SKM-1 (cell line): ENCODE data around the gene TP63.
"Not testable (repeated sequence)": the region's sequence is repeated elsewhere in the genome, so short reads cannot be mapped to it uniquely, and the experiment has no call there.

ENCODE experiments used
- DNase-seq: peaks from one replicate; lab custom pipeline; 2025; ENCODE audit not compliant: unreplicated experiment; lab: John Stamatoyannopoulos, UW

TP63 gene

DNA sequence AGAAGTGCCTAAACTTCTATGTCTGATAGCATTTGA is at the start of gene TP63:
Gene TP63, plus strand, starts transcription at position 17 of the 36 bp plus-strand sequence. CDS start 127 bp downstream, outside the sequence.
- DNase-seq = no peak

DNA sequence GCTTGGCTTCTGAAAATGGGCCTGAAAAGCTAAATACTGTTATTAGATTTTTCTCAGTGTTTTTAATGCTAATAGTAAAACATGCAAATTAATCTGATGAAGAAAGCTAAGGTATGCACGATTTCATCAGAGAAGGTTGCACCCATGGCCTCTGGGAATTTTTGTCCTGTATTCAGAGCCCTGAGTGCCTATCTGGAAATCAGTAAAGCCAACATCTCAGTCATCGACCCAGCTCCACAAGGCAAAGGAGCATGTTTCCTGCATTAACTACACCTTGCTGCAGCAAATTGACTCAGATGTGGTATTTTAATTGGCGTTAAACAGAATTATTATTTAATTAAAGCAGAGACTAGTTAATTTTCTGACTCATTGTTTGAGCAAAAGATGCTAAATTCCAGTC is 49.0 kb upstream of the TP63 start:
- DNase-seq = no peak

DNA sequence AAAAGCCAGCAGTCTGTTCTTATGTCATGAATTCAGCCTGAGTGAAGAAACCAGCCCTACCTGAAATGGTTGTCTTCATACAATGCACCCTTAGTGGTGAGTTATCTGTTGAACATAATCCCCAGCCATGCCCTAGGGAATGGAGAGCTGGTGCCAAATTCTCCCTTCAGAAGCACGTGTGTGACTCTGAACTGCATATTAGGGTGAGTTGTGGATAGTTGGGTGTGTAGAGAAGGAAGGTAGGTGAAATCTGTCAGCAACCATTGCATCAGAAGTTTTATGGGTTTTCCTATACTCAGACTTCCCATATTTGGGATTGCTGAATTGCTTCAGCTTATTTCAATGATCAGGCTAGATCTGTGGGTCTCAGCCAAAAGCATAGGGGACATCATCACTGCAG is 46.5 kb upstream of the TP63 start:
- DNase-seq = no peak

DNA sequence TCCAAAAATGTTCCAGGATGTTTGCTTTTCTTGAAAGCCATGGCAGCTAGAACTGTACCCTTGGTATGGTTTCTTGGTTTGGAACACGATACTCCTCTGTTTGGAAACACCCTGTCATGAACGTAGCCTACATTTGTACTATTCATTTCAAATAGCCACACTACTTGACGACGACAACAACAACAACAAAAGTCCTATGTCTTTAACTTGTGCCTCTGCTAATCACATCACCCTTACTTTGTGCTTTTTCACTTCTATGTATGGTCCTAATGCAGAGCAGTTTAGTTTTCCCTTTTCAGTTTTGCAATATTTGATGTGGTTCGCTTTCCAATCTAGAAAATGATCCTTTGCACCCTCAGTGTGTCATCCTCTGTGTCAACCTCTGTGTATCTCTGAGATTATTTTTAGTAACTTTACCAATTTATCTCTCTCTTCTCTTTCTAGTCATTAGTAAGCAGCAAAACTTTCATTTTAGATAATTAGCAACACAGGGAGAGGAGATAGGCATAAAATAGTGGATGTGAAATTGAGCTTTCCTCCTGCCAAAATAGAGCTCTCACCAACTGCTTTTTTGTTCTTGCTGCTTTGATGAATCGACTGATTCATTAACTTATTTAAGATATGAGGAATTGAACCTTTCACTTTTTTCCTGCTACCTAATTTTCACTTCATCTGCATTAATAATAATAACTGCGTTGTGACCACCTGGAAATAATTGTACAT is 44.1 kb upstream of the TP63 start:
- no peak for DNase-seq

DNA sequence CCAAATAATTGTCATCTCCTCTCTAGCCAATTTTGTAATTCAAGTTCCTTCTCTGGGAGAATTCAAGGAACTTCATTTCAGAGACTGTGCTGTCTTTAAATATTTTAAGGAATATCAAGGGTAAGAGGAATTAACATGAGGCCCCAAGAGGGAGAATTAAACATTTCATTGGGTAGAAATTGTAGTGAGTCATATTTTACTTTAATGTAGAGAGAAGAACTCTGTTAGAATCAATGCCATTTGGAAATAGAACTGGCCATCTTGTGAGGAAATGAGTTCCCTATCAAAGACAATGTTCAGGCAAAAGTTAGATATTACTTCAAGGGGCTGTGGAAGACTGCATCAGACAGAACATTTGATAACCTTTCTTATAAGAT is 43.5 kb upstream of the TP63 start:
- DNase-seq = no peak

DNA sequence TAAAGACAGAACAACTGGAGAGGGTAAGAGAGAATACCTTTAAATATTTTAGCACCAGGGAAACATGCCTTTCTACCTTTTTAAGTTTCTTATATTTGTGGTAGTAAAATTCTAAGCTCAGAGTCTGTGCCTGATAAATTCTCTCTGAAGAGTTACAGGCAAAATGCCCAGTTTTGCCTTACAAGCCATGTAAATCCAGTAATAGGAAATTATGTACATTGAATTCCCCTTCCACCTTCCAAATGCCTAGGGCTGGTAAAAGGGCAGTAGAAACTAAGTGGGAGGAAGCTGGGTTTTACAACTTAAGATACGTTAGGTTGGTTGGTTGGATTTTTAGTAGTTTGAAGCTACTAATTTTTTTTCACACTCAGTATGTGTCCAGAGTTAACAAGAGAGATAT is 43.1 kb upstream of the TP63 start:
- DNase-seq = no peak

DNA sequence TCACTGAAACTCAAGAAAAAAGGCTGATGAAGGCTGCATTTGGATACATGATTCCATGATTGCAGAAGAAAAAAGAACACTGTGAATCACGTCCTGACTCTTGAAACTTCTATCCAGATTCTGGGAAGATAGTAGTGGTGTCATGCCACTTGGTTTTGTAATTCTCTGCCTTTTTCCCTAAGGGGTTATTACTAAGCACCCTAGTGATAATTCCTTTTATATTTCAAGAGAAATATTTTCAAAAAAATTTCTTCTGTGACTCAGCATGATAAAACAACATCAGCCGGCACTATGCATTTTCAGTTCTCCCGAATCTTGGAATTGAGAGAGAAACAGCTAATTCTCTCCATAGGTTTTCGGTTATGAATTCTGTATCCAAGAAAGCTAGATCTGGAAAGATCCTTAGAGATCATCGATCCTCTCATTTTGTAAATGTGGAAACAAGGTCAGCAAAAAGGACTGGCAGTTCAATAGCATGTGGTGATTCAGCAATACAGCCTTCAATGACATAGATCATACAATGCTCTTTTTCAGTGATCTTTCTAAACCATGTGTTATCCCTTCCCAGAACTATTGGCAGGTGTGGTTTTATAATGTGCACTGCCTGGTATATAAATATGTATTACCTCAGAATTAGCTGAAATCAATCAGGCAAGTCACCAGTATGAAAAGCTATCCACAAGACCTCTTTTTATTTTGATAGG is 42.6 kb upstream of the TP63 start:
- no peak for DNase-seq

DNA sequence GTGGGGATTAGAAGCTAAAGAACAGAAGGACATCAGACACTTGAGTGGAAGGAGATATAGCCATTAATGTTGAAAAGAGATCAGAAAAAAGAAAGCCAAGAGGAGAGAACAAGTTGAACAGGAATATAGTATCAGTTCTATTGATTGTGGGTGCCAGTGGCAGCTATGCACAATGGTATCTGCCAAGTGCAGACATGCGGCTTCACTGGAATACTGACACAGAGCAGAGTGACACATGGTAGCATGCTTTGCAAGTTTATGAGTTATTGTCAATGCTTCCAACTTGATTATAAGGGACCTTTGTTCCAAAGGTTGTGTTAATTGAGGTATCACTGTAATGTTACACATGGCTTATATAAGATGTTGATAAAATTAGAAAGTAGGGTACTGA is 42.0 kb upstream of the TP63 start:
- no peak for DNase-seq

DNA sequence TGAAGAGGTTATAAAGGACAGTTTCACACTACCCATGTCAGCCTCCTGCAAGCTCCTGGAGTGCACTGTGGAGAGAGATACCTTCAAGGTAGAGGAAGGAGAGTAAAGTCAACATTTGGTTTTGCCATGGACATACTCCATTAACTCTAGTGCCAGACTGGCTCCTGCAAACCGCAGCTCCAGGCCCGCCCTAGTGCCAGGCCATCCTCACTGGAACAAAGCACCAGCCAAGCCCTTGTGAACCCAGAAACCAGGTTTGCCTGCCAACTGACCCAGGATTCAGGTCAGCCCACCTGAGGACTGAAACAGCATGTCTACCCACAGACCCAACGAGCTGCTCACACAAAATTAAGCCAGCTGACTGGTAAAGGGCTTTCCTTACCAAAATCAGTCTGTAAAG is 41.0 kb upstream of the TP63 start:
- DNase-seq = no peak

DNA sequence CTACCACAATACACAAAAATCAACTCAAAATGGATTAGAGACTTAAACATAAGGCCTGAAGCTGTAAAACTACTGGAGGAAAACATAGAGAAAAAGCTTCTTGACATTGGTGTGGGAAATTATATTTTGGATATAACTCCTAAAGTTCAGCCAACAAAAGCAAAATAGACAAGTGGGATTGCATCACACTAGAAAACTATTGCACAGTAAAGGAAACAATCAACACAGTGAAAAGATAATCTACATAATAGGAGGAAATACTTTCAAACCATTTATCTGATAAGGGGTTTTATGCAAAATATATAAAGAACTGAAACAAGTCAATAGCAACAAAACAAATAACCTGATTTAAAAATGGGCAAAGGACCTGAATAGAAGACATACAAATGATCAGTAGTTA is 37.6 kb upstream of the TP63 start:
- no peak for DNase-seq

DNA sequence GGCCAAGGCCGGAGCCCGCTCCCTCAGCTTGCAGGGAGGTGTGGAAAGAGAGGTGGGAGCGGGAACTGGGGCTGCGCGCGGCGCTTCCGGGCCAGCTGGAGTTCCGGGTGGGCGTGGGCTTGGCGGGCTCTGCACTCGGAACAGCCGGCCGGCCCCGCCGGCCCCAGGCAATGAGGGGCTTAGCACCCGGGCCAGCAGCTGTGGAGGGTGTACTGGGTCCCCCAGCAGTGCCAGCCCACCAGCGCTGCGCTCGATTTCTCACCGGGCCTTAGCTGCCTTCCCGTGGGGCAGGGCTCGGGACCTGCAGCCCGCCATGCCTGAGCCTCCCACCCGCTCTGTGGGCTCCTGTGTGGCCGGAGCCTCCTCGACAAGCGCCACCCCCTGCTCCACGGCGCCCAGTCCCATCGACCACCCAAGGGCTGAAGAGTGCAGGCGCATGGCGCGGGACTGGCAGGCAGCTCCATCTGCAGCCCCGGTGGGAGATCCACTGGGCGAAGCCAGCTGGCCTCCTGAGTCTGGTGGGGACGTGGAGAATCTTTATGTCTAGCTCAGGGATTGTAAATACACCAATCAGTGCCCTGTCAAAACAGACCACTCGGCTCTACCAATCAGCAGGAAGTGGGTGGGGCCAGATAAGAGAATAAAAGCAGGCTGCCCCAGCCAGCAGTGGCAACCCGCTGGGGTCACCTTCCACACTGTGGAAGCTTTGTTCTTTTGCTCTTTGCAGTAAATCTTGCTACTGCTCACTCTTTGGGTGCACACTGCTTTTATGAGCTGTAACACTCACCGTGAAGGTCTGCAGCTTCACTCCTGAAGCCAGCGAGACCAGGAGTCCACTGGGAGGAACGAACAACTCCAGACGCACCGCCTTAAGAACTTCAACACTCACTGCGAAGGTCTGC is 34.9 kb upstream of the TP63 start:
- DNase-seq = not testable (repeated sequence)

DNA sequence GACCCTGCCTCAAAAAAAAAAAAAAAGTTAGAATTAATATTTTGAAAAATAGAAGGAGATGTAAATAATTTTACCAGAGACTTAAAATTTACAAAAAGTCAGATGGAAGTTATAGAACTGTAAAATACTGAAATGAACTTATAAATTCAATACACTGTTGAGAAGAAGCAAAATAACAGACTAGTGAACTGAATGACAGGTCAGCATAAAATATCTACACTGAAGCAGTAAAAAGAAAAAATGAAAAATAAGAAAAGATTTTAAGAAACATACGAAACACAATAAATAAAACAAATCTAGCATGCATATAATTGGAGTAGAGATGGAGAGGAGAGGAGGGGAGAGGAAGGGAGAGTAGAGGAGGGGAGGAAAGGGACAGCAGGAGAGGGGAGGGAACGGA is 33.3 kb upstream of the TP63 start:
- DNase-seq = no peak

DNA sequence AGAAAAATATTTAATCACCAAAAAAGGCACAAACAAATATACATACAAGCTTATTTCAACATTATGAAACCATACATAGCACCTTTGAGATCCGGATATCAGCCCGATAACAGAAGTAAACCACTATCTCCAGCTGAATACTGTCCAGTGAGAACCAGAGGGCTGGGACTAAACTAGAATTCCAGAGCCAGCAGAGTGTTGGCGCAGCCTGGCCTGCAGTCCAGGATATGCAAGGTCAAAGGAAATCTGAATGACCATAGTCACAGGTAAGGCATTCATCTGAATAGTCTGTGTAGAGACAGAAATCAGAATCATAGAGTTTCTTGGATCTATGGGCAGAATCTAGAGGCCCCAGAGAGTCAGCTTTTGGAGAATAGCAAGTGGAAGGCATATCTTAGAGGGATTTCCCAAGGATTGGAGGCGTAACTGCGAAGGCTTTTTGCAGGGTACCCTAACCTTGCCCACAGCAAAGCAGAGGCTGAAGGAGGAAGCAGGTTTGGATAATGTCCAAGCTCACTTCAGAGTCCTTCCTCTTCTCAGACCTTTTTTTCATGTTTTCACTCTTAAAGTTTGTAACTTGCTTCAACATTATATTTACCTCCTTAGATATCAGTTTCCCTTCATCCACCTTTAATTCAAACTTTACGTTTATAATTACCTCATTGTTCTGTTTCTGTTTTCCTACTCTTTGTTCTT is 32.5 kb upstream of the TP63 start:
- no peak for DNase-seq

DNA sequence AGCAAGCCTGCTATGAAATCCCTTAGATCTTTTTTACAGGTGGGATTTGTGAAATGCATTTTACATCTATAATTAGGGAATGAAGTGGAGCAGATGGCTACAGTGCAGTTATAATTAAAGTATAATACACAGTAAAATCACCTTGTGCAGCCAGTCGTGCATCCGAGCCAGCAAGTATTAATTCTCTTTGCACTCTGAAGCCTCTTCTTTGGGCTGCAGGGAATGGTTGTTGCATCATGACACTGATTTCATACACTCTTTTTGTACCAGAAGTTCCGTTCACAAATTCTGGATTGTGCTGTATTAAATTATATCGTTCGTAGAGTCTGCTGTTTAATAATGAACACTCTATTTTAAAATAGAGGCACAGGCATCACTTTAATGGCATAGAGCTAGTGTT is 28.7 kb upstream of the TP63 start:
- DNase-seq = no peak

DNA sequence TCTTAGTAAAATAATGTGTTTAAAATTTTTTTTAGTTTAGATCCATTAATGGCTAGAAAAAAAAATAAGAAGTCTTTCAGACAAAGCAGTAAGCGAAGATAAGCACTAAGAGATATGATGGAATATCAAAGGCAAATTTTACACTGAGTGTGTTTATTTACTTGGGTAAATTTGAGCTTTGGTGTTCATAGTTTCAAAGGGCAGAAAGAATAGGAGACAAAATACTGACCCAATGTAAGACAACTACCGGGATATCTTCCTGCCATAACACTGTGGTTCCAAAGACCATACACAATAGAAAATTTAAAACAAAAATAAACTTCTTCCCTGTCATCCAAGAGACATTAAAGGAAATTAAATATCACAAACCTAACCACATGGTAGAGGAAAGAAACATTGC is 25.5 kb upstream of the TP63 start:
- no peak for DNase-seq

DNA sequence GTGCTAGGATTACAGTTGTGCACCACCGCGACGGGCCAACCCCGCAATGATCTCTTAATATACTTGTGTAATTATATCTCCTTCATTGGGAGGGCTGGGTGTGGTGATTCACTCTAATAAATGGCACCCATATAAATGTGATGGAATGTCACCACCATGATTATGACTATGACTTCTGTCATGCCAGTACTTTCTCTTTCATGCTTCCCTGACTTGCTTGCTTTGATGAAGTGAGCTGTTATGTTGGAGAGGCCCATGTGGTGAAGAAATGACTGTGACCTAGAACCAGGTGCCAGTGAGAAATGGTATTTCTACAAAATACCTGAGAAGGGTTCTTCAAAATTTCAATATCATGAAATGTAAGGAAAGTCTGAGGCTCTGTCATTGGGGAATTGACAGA is 24.4 kb upstream of the TP63 start:
- DNase-seq = no peak

DNA sequence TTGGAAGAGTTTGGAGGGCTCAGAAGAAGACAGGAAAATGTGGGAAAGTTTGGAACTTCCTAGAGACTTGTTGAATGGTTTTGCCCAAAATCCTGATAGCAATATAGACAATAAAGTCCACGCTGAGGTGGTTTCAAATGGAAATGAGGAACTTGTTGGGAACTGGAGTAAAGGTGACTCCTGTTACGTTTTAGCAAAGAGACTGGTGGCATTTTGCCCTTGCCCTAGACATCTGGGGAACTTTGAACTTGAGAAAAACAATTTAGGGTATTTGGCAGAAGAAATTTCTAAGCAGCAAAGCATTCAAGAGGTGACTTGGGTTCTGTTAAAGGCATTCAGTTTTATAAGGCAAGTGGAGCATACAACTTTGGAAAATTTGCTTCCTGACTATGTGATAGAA is 18.5 kb upstream of the TP63 start:
- DNase-seq = not testable (repeated sequence)

DNA sequence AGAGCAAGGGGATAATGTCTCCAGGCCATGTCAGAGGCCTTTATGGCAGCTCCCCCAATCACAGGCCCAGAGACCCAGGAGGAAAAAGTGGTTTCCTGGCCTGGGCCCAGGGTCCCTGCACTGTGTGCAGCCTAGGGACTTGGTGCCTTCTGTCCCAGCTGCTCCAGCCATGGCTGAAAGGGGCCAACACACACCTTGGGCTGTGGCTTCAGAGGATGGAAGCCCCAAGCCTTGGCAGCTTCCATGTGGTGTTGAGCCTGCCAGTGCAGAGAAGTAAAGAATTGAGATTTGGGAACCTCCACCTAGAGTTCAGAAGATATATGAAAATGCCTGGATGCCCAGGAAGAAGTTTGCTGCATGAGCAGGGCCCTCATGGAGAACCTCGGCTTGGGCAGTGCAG is 18.1 kb upstream of the TP63 start:
- DNase-seq = no peak

DNA sequence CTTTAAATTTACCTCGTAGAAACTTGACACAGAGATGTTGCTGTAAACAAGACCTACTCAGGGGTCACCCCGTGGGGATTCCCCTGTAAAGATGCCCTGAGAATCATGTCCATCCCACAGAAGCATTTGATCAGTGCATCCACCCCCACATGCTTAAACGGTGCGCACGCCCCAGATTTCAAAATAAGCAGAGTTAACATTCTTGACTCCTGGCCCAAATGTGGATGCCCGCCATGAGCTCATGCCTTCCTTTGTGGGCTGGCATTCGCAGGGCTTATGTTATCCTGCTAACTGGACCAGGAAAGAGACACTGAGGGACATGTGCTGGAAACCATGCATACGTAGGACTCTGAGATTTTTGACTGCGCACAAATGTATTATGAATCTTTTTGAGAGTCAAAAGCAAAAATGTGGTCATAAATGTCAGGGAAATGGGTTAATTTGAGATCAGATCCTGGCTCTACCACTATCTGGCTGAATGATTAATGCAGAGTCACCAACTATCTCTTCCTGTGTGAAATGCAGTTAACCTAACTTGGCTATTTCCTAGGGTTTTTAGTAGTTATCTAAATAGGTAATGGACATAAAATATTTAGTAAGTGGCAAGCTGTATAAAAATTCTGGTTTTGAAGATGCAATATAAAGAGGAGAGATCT is 9.1 kb upstream of the TP63 start:
- DNase-seq = no peak

DNA sequence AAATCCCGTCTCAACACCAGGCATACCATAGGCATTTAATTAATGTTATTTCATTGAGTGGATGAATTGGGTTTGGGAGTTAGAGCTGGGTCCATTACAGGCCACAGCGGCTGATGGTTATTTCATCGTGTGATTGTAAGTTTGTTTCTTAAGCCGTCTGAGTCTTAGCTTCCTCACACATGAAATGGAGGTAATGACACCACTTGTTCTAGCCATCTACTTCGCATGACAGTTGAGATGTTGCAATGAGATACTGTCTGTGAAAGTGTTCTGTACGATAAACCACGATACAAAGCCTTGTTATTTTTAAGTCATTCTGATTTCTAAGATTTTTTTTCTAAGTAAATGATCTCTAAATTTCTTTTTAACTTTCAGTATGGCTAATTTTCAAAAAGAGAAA is 8.6 kb upstream of the TP63 start:
- no peak for DNase-seq

DNA sequence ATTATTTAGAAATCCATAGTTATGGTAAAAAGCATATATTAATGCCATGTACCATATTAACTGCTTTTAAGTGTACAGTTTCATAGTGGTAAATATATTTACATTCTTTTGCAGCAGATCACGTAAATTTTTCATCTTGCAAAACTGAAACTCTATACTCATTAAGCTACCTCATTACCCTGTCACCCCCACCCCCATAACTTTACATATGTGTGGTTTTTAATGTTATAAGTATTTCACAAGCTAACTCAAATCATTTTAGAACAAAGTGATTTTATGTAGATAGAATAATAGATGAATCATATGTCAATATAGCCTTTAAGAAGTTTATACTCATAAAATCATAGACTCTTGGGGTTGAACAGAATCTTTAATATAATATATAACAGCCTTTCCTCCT is 7.1 kb upstream of the TP63 start:
- no peak for DNase-seq

DNA sequence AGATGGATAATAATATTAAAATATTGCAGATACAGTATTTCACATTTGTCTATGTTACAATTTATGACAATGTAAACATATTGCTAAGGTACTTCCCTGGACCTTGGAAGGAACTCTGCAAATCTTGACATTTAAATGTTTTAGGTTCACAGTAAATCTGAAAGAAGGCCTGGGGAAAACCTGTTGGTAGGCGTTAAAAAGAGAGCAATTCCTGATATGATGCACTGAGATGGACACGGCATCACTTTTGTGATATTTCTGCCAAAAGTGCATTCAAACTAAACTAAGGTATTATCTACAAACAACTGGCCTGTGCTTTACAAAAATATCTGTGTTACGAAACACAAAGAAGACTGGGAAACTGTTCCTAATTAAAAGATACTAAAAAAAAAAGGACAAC is 6.1 kb upstream of the TP63 start:
- no peak for DNase-seq
